ENCODE data around the gene SGTB.
"Not testable (repeated sequence)": the region's sequence is repeated elsewhere in the genome, so short reads cannot be mapped to it uniquely, and the experiment has no call there.

SGTB gene

DNA sequence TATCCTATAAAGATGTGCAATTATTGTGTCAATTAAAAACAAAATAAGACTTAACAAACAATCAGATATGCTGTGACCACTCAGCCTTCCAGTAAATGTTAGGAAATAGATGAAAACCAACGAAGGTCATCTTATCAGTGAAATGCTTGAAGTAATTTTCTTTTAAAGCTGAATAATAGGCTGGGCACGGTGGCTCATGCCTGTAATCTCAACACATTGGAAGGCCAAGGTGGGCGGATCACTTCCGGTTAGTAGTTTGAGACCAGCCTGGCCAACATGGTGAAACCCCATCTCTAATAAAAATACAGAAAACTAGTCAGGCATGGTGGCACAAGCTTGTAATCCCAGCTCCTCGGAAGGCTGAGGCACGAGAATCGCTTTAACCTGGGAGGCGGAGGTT, 31.3 kb upstream of the SGTB start:
- Histone ChIP-seq H3K36me3 (ENCODE audit: insufficient read depth, low read length) (no peaks in the 10 kb centered on the region), H3K27me3 (ENCODE audit: control insufficient read depth, insufficient read depth, low read length) (no peaks in the 10 kb centered on the region), H3K4me2 (ENCODE audit: low read length) (no peak overlapping the region), H3K9me3 (replicated peaks; ENCODE audit: low read length) (no peaks in the 10 kb centered on the region), H3K9ac (ENCODE audit: low read depth, low read length) (no peak overlapping the region), H3K4me3 (ENCODE audit: low read length) (no peak overlapping the region), H3K4me1 (ENCODE audit: control insufficient read depth, insufficient read depth, low read length) (no peaks in the 10 kb centered on the region)

DNA sequence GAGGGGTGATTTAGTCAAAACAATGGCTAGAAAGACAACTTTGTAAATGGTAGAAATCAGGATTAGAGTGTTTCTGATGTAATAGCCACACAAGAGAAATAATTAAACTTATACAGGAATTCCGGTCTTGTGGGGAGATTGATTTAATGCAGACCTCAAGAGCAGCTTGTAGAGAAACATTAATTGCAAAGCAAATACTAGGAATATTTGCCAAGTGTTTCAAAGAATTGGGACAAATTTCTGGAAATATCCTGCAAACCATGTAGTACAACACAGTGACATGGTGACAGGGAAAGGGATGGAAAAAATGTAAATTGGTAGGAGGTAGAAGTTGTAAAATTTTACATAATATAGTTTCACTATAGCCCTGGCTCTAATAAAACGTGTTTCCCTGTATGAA, 29.0 kb upstream of the SGTB start:
- Histone ChIP-seq H3K9me3 (replicated peaks; ENCODE audit: low read length) (no peaks in the 10 kb centered on the region), H3K4me3 (ENCODE audit: low read length) (no peak overlapping the region), H3K27me3 (ENCODE audit: control insufficient read depth, insufficient read depth, low read length) (no peaks in the 10 kb centered on the region), H3K4me2 (ENCODE audit: low read length) (no peak overlapping the region), H3K9ac (ENCODE audit: low read depth, low read length) (no peak overlapping the region), H3K4me1 (ENCODE audit: control insufficient read depth, insufficient read depth, low read length) (no peaks in the 10 kb centered on the region), H3K36me3 (ENCODE audit: insufficient read depth, low read length) (no peaks in the 10 kb centered on the region)

DNA sequence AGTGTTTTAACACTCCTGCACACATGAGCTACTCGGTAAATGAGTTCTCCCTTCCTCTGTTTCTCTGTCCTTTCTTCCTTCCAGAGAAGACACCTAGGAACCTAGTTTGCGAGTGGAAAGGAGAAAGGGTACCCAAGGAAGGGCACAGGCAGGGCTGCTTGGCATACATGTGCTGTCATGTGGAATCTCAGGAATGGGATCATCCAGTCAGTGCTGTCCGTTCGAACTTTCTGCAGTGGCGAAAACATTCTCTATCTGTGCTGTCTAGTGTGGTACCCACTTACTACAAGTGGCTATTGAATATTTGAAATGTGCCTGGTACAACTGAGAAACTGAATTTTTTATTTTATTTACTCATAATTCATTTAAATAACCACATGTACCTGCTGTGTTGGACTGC, 28.0 kb upstream of the SGTB start:
- H3K9me3 ChIP-seq (replicated peaks; ENCODE audit: low read length) = no peaks in the 10 kb centered on the region

DNA sequence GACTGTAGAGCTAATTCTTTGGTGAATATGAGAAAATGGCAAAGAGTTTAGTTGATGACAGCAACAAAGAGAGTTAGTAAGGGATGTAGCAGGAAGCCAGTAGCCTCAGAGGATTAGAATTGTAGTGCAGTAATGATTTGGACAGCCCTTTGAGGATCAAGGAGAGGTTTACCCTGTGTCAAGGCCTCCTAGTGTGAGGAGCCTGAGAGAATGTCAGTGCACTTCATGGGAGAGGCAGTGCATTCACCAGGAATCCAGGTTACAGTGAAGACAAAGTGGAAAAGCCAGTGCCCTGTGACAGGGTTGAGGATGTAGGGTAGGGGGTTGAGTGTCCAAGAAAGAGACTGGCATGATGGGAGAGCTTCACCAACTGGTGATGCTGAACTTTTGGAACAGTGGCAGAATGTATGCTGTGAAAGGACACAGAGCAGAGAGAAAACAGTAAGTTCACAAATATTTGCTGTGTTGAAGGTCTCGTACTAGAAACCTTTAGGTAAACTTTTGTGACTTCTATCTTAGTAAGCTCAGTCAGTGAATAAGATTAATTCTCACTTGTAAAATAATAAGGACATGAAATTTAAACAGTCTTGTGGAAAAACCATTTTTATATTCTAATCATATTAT, 27.4 kb upstream of the SGTB start:
- no peaks in the 10 kb centered on the region for H3K36me3 ChIP-seq (ENCODE audit: insufficient read depth, low read length)
- no peaks in the 10 kb centered on the region for H3K27me3 ChIP-seq (ENCODE audit: control insufficient read depth, insufficient read depth, low read length)
- no peak overlapping the region for H3K4me3 ChIP-seq (ENCODE audit: low read length)
- H3K9me3 ChIP-seq (replicated peaks; ENCODE audit: low read length) = no peaks in the 10 kb centered on the region
- H3K4me2 ChIP-seq (ENCODE audit: low read length) = no peak overlapping the region
- H3K9ac ChIP-seq (ENCODE audit: low read depth, low read length) = no peak overlapping the region
- H3K4me1 ChIP-seq (ENCODE audit: control insufficient read depth, insufficient read depth, low read length) = no peaks in the 10 kb centered on the region

More for the DNA sequence above, 28.0 kb upstream of the SGTB start:
- Histone ChIP-seq H3K4me2 (ENCODE audit: low read length) (no peak overlapping the region), H3K4me3 (ENCODE audit: low read length) (no peak overlapping the region), H3K4me1 (ENCODE audit: control insufficient read depth, insufficient read depth, low read length) (no peaks in the 10 kb centered on the region), H3K36me3 (ENCODE audit: insufficient read depth, low read length) (no peaks in the 10 kb centered on the region), H3K9ac (ENCODE audit: low read depth, low read length) (no peak overlapping the region), H3K27me3 (ENCODE audit: control insufficient read depth, insufficient read depth, low read length) (no peaks in the 10 kb centered on the region)

DNA sequence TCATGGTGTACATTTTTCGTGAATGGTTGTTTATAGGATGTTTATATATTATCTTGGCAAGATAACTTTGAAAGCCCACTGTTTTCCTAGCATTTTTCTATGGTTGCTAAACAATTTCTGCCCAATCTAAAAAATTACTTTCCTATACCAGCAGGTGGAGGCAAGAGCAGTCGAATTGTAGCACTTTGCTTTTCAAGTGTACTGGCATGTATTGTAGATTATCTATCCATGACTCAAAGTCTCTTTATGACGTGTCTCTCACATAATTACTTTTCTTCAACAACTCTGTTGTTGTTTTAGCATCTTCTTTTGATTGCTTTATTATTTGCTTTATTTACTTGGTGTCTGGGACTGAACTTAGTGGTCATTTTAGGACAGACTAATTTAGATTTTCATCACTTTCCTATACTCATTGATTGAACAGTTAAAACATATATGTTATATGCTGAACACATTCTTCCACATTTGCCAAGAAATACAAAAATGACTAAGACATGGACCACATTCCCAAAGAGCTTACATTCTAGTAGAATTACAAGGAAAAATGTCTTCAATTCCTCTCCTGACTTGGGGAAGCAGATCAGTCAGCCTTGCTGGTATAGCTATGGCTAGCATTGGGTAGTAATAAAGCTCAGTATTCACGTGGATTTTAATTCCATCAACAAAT, 20.8 kb upstream of the SGTB start:
- Histone ChIP-seq H3K4me1 (ENCODE audit: control insufficient read depth, insufficient read depth, low read length) (peaks cover 13% of the 10 kb centered on the region), H3K4me2 (ENCODE audit: low read length) (peak overlapping the region; percentile 52), H3K4me3 (ENCODE audit: low read length) (no peak overlapping the region), H3K9me3 (replicated peaks; ENCODE audit: low read length) (no peaks in the 10 kb centered on the region), H3K9ac (ENCODE audit: low read depth, low read length) (peak overlapping the region; percentile 32), H3K27me3 (ENCODE audit: control insufficient read depth, insufficient read depth, low read length) (no peaks in the 10 kb centered on the region), H3K36me3 (ENCODE audit: insufficient read depth, low read length) (no peaks in the 10 kb centered on the region)

DNA sequence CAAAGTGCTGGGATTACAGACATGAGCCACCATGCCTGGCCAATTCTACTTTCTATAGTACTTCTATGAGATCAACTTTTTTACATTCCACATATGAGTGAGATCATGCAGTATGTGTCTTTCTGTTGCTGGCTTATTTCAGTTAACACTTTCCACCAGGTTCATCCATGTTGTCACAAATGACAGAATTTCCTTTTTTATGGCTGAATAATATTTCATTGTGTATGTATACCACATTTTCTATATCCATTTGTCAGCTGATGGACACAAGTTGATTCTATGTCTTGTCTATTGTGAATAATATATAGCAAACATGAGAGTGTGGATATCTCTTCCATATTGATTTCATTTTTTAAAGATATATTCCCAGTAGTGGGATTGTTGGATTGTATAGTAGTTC, 17.3 kb upstream of the SGTB start:
- Histone ChIP-seq H3K9me3 (replicated peaks; ENCODE audit: low read length) (no peaks in the 10 kb centered on the region), H3K4me2 (ENCODE audit: low read length) (no peak overlapping the region), H3K4me1 (ENCODE audit: control insufficient read depth, insufficient read depth, low read length) (peaks cover 13% of the 10 kb centered on the region), H3K27me3 (ENCODE audit: control insufficient read depth, insufficient read depth, low read length) (no peaks in the 10 kb centered on the region), H3K36me3 (ENCODE audit: insufficient read depth, low read length) (no peaks in the 10 kb centered on the region), H3K9ac (ENCODE audit: low read depth, low read length) (no peak overlapping the region), H3K4me3 (ENCODE audit: low read length) (no peak overlapping the region)

DNA sequence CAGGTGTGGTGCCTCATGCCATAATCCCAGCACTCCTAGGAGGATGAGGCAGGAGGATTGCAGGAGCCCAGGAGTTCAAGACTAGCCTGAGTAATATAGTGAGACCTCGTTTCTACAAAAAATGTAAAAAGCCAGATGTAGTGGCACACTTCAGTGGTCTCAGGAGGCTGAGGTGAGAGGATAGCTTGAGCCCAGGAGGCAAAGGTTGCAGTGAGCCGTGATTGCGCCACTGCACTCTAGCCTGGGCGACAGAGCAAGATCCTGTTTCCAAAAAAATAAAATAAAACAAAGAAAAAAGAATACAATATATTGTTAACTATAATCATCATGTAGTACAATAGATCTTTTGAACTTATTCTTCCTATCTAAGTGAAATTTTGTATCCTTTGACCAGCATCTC, 16.4 kb upstream of the SGTB start:
- H3K36me3 ChIP-seq (ENCODE audit: insufficient read depth, low read length) = no peaks in the 10 kb centered on the region
- no peaks in the 10 kb centered on the region for H3K9me3 ChIP-seq (replicated peaks; ENCODE audit: low read length)
- no peaks in the 10 kb centered on the region for H3K27me3 ChIP-seq (ENCODE audit: control insufficient read depth, insufficient read depth, low read length)
- no peak overlapping the region for H3K9ac ChIP-seq (ENCODE audit: low read depth, low read length)
- no peak overlapping the region for H3K4me3 ChIP-seq (ENCODE audit: low read length)
- no peak overlapping the region for H3K4me2 ChIP-seq (ENCODE audit: low read length)
- H3K4me1 ChIP-seq (ENCODE audit: control insufficient read depth, insufficient read depth, low read length) = peaks cover 11% of the 10 kb centered on the region

DNA sequence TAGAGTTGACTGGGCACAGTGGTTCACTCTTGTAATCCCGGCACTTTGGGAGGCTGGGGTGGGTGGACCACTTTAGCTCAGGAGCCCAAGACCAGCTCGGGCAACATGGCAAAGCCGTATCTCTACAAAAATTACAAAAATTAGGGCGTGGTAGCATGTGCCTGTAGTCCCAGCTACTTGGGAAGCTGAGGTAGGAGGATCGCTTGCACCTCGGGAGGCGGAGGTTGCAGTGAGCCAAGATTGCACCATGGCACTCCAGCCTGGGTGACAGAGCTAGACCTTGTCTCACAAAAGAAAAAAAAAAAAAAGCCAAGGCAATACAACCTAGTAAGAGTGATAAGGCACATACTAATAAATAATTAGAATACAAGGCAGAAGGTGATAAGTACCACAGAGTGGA, 15.9 kb upstream of the SGTB start:
- H3K9me3 ChIP-seq (replicated peaks; ENCODE audit: low read length) = no peaks in the 10 kb centered on the region
- H3K4me1 ChIP-seq (ENCODE audit: control insufficient read depth, insufficient read depth, low read length) = peaks cover 7% of the 10 kb centered on the region
- no peak overlapping the region for H3K4me3 ChIP-seq (ENCODE audit: low read length)
- H3K4me2 ChIP-seq (ENCODE audit: low read length) = no peak overlapping the region
- no peak overlapping the region for H3K9ac ChIP-seq (ENCODE audit: low read depth, low read length)
- no peaks in the 10 kb centered on the region for H3K27me3 ChIP-seq (ENCODE audit: control insufficient read depth, insufficient read depth, low read length)
- H3K36me3 ChIP-seq (ENCODE audit: insufficient read depth, low read length) = no peaks in the 10 kb centered on the region

DNA sequence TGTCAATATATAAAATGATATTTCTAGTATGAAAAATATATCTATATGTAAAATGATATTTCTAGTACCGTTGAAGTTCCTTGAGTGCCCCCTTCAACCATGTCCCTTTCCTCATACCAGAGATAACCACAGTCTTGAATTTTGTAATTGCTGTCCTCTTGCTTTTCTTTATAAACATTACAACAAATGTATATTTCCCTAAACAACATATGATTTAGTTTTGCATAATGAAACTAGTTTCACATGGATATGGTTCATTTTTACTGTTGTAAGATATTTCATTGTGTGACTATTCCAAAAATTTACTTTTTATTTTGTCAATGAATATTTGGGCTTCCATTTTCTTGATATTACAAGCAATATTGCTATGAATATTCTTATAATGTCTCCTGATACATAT, 14.1 kb upstream of the SGTB start:
- no peak overlapping the region for H3K4me2 ChIP-seq (ENCODE audit: low read length)
- no peak overlapping the region for H3K9ac ChIP-seq (ENCODE audit: low read depth, low read length)
- H3K9me3 ChIP-seq (replicated peaks; ENCODE audit: low read length) = no peaks in the 10 kb centered on the region
- H3K4me1 ChIP-seq (ENCODE audit: control insufficient read depth, insufficient read depth, low read length) = no peaks in the 10 kb centered on the region
- no peak overlapping the region for H3K4me3 ChIP-seq (ENCODE audit: low read length)
- H3K27me3 ChIP-seq (ENCODE audit: control insufficient read depth, insufficient read depth, low read length) = no peaks in the 10 kb centered on the region
- peaks cover 2% of the 10 kb centered on the region for H3K36me3 ChIP-seq (ENCODE audit: insufficient read depth, low read length)

DNA sequence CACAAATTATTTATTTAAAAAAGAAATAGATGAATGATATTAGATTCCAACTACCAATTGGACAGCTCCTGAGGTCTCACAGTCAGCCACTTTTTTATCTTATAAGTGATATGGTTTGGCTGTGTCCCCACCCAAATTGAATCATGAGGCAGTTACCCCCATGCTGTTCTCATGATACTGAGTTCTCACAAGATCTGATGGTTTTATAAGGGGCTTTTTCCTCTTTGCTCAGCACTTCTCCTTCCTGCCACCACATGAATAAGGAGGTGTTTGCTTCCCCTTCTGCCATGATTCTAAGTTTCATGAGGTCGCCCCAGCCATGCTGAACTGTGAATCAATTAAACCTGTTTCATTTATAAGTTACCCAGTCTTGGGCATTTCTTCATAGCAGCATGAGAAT, 13.0 kb upstream of the SGTB start:
- no peak overlapping the region for H3K4me2 ChIP-seq (ENCODE audit: low read length)
- H3K9me3 ChIP-seq (replicated peaks; ENCODE audit: low read length) = no peaks in the 10 kb centered on the region
- no peaks in the 10 kb centered on the region for H3K4me1 ChIP-seq (ENCODE audit: control insufficient read depth, insufficient read depth, low read length)
- peaks cover 4% of the 10 kb centered on the region for H3K36me3 ChIP-seq (ENCODE audit: insufficient read depth, low read length)
- no peaks in the 10 kb centered on the region for H3K27me3 ChIP-seq (ENCODE audit: control insufficient read depth, insufficient read depth, low read length)
- H3K4me3 ChIP-seq (ENCODE audit: low read length) = no peak overlapping the region
- H3K9ac ChIP-seq (ENCODE audit: low read depth, low read length) = no peak overlapping the region

DNA sequence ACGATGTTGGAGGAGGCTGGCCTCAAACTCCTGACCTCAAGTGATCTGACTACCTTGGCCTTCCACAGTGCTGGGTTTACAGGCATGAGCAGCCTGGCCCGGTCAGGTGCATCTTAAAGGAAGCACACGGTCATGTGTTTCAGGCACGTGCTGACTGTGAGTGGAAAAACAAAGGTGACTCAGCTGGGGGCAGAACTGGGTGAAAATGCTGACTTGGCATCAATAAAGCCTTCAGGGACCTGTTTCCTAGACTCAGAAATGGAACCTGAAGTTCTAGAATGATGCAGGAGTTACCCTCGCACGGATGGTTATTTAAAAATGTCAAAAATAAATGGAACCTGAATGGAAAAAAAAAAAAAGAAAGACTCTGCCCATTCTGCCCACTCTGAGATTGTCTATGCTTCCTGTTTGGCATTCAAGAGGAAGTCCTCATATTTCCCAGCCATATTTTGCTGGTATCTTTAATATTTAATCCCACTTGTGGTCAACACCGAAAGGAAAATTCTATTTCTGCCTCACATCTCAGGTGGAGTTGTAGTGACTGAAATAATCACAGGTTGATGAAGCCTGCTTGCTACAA, 12.4 kb upstream of the SGTB start:
- H3K4me3 ChIP-seq (ENCODE audit: low read length); H3K36me3 ChIP-seq (ENCODE audit: insufficient read depth, low read length); H3K4me2 ChIP-seq (ENCODE audit: low read length); H3K9ac ChIP-seq (ENCODE audit: low read depth, low read length); H3K4me1 ChIP-seq (ENCODE audit: control insufficient read depth, insufficient read depth, low read length); H3K9me3 ChIP-seq (replicated peaks; ENCODE audit: low read length); H3K27me3 ChIP-seq (ENCODE audit: control insufficient read depth, insufficient read depth, low read length): not testable (repeated sequence)

DNA sequence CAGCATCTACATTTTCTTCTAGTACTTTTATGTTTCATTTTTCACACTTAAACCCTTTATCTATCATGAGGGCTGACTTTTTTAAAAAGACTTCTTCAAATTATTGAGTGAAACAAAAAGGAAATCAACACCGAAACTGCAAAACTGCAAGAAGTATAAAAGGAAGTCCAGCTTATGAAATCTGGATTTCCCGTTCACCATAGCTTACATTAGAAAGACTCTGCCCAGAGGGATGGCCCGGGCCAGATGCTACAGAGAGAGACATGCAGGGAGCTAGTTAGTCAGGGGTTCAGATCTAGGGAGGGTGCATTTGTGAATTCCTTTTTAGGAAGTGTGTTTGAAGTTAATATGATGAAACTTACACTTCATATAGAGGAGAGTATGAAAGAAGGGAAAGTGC, 10.1 kb upstream of the SGTB start:
- not testable (repeated sequence) for H3K4me1 ChIP-seq (ENCODE audit: control insufficient read depth, insufficient read depth, low read length); H3K4me3 ChIP-seq (ENCODE audit: low read length); H3K27me3 ChIP-seq (ENCODE audit: control insufficient read depth, insufficient read depth, low read length); H3K9ac ChIP-seq (ENCODE audit: low read depth, low read length); H3K36me3 ChIP-seq (ENCODE audit: insufficient read depth, low read length); H3K9me3 ChIP-seq (replicated peaks; ENCODE audit: low read length); H3K4me2 ChIP-seq (ENCODE audit: low read length)

Data from skeletal muscle satellite cell (primary cell).